Esophagus squamous epithelium (tissue), 4 donors: ENCODE data around the gene NFYA.
"Not testable (repeated sequence)": the region's sequence is repeated elsewhere in the genome, so short reads cannot be mapped to it uniquely, and the experiment has no call there.

Experiments
- CTCF ChIP-seq, 6 experiments: fragments of 450-650 bp in 4 of 6; fragments of 200-600 bp in 2 of 6; sonication (generic) in 2 of 6; IDR thresholded peaks; one replicate each; pipeline ENCODE4 v1.5.1; 2016 to 2019; ENCODE audit warnings: antibody characterized with exemption in 6 of 6, mild to moderate bottlenecking in 4 of 6, moderate library complexity in 4 of 6
- POLR2A ChIP-seq, 4 donors: fragments of 450-650 bp; IDR thresholded peaks; one replicate each; pipeline ENCODE4 v1.6.1; 2017; ENCODE audit warnings: antibody characterized with exemption in 4 of 4, mild to moderate bottlenecking in 4 of 4, moderate library complexity in 3 of 4

DNA sequence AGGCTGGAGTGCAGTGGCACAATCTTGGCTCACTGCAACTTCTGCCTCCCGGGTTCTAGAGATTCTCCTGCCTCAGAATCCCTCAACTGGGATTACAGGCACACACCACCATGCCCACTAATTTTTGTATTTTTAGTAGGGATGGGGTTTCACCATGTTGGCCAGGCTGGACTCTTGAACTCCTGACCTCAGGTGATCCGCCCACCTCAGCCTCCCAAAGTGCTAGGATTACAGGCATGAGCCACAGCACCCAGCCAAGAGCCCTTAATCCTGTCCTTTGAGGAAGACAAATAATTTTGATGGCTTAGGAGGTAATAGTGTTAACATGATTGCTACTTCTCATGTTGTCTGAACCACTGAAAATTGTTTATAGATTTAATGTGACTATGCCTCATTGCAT lies 42.3 kb downstream of the NFYA start:
- TF ChIP-seq CTCF, POLR2A (IDR thresholded peaks at IDR 0.05): not testable (repeated sequence)
